Stimulated activated naive CD8-positive, alpha-beta T cell treated with anti-CD3 and anti-CD28 coated beads, Interleukin-15, amount 100 ng/mL, for 72 hours (primary cell): Measurements from ENCODE around the gene BCAS3.

Experiments
- ATAC-seq: fragments of 150-1000 bp; cut with Tn5 transposase; 2 replicates; pipeline ENCODE4 v1.10.0; 2021; ENCODE audit warnings: mild to moderate bottlenecking, moderate library complexity
- DNase-seq, 2 donors: peaks; one replicate each; pipeline ENCODE4 v3.0.0; 2021 to 2022
- H3K27ac Mint-ChIP-seq, 2 donors: one replicate each; pipeline ENCODE4 v1.8.0; 2022; ENCODE audit warnings: mild to moderate bottlenecking in 2 of 2, mixed read lengths in 2 of 2, moderate library complexity in 2 of 2
- H3K27me3 Mint-ChIP-seq: one replicate; pipeline ENCODE4 v1.8.0; 2022; ENCODE audit warnings: mixed read lengths
- H3K4me1 Mint-ChIP-seq: one replicate; pipeline ENCODE4 v1.8.0; 2022; ENCODE audit warnings: mild to moderate bottlenecking, mixed read lengths
- H3K4me3 Mint-ChIP-seq, 2 donors: one replicate each; pipeline ENCODE4 v1.8.0; 2022; ENCODE audit warnings: mild to moderate bottlenecking in 2 of 2, mixed read lengths in 2 of 2, moderate library complexity in 1 of 2
- H3K9me3 Mint-ChIP-seq, 2 donors: one replicate each; pipeline ENCODE4 v1.8.0; 2022; ENCODE audit warnings: mixed read lengths in 2 of 2

Gene BCAS3

DNA sequence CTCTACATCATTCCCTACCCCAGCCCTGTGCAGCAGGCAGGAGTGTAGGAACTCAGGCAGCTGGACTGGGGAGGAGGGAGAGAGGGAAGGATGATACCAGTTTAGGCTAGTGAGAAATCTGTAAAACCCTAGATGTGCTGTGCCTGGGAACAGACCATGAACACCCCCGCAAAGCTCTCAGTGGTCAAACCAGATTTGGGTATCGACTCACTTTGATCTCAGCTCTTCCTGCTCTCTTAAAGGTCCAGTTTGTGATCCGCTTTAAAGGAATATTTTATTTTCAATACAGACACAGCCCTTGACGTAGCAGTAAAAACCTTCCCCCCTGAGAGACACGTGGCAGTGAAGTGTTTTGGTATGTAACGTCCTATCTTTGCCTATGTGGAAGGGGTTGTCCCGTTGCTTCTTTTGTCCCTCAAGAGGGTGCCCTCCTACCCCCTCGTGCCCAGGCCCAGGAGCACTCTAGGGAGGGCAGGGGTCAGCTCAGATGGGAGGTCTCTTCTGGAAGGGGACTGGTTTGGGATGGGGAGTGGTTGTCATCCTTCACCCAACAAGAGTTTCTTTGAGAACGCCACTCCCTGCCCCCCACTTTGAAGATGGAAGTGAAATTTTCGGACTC is 702.7 kb downstream of the BCAS3 start:
- Mint-ChIP-seq H3K27me3 (no peaks in the 10 kb centered on the region), H3K4me1 (no peaks in the 10 kb centered on the region), H3K9me3 (no peaks in the 10 kb centered on the region), H3K27ac (no peak overlapping the region), H3K4me3 (no peak overlapping the region)
- ATAC-seq (no peak), DNase-seq (no peak)

DNA sequence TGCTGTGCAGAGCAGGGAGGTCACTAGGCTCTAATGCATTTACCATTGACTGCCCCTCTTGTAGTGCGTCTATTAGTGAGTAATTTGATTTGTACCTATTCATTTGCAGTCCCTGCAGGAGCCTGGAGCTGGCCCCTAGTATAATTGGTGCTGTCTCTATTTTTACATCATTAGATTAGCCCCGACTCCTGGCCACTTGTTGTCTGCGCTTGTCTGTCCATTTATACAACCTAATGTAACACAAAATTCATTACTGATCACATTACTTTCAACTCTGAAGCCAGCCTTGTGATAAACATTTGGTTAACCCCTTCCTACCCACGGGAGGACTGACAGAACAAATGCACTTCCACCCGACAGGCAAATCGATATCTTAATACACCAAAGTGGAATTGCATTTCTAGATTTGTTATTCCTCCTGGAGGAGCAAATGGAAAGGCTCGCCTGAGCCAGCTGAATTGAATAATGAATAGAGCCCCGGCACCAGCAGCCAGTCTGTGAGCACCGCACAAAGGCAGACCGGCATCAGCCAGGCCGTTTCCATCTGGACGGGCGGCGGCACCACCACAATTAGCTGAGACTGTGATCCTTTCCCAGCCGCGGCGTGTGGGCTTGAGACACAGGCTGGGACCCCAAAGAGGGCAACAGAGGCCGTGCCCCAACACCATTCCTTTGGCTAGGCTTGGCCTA is 703.3 kb downstream of the BCAS3 start:
- DNase-seq = no peak
- no peak for ATAC-seq
- no peaks in the 10 kb centered on the region for H3K4me1 Mint-ChIP-seq
- no peak overlapping the region for H3K27ac Mint-ChIP-seq
- no peaks in the 10 kb centered on the region for H3K9me3 Mint-ChIP-seq
- H3K4me3 Mint-ChIP-seq = no peak overlapping the region
- H3K27me3 Mint-ChIP-seq = no peaks in the 10 kb centered on the region

DNA sequence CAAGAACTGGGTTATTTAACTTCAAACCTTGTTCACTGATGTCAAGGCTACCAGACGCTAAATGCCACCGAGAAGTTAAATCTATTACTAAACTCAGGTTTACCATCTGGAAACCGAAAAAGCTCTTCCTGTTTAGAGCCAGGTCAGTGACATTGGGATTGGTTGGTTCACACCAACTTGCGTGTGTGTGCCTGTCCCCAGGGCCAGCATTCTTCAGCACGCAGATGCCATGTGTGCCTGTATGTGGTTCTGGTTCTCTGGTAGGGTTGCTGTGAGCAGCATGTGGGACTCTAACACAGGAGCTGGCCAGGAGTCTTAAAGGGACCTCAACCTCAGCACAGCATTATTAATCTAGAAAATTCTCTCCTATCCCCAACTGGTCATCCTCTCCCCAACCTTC is 703.9 kb downstream of the BCAS3 start:
- H3K9me3 Mint-ChIP-seq = no peaks in the 10 kb centered on the region
- no peaks in the 10 kb centered on the region for H3K27me3 Mint-ChIP-seq
- H3K27ac Mint-ChIP-seq = peak overlapping the region in 1 of 2 donors; percentile 35
- no peak overlapping the region for H3K4me3 Mint-ChIP-seq
- H3K4me1 Mint-ChIP-seq = no peaks in the 10 kb centered on the region
- ATAC-seq (no peak), DNase-seq (no peak)

DNA sequence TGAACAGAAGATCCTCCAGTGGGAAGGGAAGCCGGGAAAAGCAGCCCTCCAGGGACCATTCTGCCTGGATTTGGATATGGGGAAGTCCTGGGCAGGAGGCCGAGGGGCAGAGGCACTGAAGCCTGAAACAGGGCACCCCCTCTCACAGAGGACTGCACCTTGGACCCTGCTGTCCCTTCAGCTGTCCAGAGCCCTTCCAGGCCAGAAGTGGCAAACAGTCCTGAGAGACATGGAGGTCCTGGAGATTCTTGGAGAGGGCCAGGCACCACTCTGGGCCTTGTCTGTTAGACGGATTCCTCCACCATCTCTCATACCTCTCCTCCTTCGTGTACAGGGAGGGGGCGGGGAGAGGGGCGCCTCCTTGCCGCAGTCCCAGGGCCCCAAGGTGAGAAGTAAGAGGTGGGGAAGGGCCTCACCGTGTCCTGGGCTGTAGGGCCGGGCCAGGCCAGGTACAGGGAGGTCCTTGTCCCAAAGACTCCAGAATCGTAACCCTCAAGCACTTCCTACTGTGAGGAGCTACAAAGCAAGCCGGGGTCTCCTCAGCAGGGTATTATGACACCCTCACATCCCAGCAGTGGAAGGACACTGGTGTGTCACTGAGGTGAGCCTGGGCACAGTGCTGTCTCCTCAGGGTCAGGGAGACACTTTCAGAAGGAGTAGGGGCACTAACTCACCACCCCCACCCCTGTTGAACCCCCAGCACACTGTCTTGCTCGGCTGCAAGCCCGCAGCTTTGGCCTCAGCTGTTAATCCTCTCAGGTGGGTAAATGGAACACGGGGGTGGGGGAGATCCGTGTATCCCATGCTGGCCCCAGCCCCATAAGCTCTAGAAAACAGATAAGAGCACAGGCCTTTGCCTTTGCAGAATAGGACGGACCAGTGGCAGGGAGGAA is 705.4 kb downstream of the BCAS3 start:
- H3K27ac Mint-ChIP-seq = no peak overlapping the region
- no peak overlapping the region for H3K4me3 Mint-ChIP-seq
- ATAC-seq = peak; percentile 7
- H3K4me1 Mint-ChIP-seq = no peaks in the 10 kb centered on the region
- H3K27me3 Mint-ChIP-seq = no peaks in the 10 kb centered on the region
- DNase-seq = no peak
- H3K9me3 Mint-ChIP-seq = no peaks in the 10 kb centered on the region

DNA sequence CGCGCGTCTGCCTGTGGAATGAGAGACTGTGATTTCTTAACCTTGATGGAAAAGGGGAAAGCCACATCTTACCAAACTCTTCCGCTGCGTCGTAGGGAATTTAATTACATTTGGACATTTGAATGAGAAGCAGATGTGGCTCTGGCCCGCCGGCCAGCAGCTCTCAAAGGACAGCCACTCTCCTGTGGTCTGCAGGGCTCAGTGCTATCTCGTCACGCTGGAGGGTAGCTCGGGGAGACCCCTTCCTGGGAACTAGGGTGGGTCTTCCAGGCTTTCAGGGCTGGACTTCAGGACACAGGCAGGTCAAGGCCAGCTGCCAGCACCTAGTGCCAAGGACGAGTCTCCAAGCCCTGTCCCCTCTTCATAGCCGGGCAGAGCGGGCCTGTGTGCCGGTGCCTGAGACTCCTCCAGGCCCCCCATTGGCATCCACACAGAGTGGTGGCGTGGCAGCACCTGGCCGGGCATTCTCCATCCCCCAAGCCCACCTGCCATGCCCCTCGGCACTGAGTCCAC is 706.1 kb downstream of the BCAS3 start:
- DNase-seq (no peak), ATAC-seq (no peak)
- Mint-ChIP-seq H3K27ac (no peak overlapping the region), H3K4me1 (no peaks in the 10 kb centered on the region), H3K27me3 (no peaks in the 10 kb centered on the region), H3K9me3 (no peaks in the 10 kb centered on the region), H3K4me3 (no peak overlapping the region)

DNA sequence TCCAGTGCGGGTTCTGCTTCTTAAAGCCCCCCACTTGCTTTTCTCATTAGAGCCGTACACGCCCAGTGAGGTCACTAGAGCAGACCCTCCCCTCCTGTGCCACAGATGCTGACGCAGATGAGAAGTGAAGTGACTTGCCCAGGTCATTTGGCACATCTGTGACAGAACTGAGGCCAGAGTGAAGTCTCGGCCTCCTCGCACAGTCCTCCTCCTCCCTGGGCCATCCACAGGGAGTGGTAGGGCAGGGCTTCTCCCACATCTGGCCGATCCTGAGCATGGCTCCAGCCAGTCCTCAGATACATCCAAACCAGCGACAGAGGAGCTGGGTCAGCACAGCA is 706.7 kb downstream of the BCAS3 start:
- peaks cover 4% of the 10 kb centered on the region for H3K27me3 Mint-ChIP-seq
- H3K9me3 Mint-ChIP-seq = no peaks in the 10 kb centered on the region
- H3K27ac Mint-ChIP-seq = no peak overlapping the region
- H3K4me1 Mint-ChIP-seq = peaks cover 5% of the 10 kb centered on the region
- ATAC-seq (no peak), DNase-seq (no peak)
- H3K4me3 Mint-ChIP-seq = no peak overlapping the region

DNA sequence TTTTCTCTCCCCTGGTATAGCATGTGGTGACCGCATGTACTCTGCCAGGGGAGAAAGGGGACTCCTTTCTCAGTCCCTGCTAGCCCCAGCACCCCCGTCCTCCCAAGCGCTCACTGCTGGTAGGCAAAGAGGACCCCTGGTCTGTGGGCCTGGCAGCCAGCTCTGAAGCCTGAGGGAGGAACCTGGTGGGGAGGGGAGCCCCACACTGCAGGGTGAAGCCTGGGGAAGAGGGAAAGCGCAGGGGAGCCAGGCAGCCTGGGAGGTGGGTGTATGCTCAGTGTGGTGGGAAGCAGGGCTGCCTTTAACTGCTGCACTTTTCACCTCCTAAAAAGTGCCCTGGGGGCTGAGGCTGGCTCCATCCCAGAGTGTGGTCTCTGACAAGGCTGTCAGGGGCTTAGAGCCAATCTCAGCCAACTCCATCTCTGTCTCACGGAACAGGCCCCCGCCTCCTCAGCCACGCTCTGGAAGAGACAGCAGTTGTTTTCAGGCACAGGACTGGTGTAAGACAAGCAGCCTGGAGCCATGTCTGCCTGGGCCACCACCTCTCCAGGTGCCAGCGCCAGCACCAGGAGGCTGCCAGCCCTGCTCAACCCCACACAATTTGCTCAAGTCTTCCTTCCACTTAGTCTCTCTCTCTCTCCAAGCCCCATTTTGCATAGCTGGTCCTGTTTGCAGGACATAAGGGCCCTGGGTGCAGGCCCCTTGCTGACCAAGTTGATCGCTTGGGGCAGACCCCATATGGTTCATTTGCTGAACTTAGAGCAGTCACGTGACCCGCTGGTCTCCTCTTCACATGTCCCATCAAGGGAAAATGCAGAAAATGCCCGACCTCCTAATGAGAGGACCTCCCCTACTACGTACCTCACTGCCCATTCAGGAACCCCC is 707.3 kb downstream of the BCAS3 start:
- H3K9me3 Mint-ChIP-seq = no peaks in the 10 kb centered on the region
- ATAC-seq (no peak), DNase-seq (no peak)
- H3K4me3 Mint-ChIP-seq = no peak overlapping the region
- H3K27me3 Mint-ChIP-seq = peaks cover 7% of the 10 kb centered on the region
- peak overlapping the region in 1 of 2 donors; percentile 81 for H3K27ac Mint-ChIP-seq
- peaks cover 12% of the 10 kb centered on the region for H3K4me1 Mint-ChIP-seq

DNA sequence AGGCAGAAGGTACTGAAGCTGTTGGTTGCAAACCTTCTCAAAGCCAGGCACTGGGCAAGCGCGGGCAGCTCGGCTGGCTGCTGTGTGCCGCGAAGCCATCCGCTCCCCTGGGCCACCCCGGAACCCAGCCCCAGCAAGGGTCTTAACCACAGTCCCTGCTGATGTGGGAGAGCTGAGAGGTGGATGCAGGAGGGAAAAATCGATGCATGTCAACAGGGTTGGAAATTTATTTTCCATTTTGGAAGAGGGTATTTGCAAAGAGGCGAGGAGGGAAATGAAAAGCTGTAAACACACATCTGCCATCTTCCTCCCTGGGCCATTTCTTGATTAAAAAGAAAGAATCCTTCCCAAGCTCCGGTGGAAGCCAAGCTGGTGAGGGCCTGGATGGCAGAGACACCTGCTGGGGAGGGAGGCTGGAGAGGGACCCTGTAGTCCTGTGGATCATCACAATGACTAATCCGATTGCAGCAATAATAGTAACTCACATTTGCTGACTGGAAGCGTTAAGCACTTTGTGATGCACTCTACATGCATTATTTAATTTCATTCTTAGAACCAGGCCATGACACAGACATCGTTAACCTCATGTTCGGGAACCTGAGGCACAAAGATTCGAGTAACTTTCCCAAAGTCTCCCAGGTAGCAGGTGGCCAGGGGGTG is 708.1 kb downstream of the BCAS3 start:
- no peak for ATAC-seq
- Mint-ChIP-seq H3K4me3 (no peak overlapping the region), H3K4me1 (peaks cover 17% of the 10 kb centered on the region), H3K27me3 (peaks cover 14% of the 10 kb centered on the region), H3K9me3 (no peaks in the 10 kb centered on the region), H3K27ac (no peak overlapping the region)
- DNase-seq = no peak

DNA sequence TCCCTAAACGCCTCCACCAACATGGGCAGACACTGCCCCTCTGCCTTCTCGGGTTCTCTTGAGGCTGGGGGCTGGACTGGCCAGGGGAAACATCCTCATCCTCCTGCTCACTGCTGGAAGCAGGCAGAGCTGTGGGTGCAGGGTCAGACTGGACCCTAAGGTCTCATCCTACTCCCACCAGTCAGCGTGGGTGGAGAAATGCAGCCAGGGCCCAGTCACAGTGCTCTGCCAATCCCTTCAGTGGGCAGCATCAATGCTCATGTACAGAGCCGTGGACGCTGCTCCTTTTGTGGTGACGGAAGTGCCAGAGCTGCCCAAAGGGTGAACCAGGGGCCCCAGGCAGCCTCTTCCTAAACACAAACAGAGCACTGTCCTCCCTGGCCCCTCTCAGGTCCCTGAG is 708.6 kb downstream of the BCAS3 start:
- Mint-ChIP-seq H3K27me3 (peaks cover 19% of the 10 kb centered on the region), H3K27ac (no peak overlapping the region), H3K9me3 (no peaks in the 10 kb centered on the region), H3K4me3 (no peak overlapping the region), H3K4me1 (peaks cover 17% of the 10 kb centered on the region)
- no peak for ATAC-seq
- DNase-seq = no peak

DNA sequence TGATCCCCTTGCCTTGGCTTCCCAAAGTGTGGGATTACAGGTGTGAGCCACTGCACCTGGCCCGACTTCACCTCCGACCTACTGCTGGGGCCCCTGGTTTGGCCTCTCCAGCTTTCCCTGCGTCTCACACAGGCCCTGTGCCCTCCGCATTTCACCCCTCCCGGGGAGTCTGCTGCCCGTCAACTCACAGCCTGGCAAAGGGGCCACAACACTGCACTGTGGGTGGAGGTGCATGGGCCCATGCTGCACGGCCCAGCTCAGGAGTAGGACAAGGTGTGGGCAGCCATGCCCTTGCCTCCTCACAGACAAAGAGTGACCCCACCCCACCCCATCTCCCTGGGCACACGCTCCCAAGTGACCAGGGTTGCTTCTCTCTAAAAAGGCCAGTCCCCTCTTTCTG is 709.4 kb downstream of the BCAS3 start:
- ATAC-seq (peak; percentile 10), DNase-seq (no peak)
- H3K9me3 Mint-ChIP-seq = no peaks in the 10 kb centered on the region
- no peak overlapping the region for H3K4me3 Mint-ChIP-seq
- peaks cover 17% of the 10 kb centered on the region for H3K4me1 Mint-ChIP-seq
- H3K27me3 Mint-ChIP-seq = peaks cover 26% of the 10 kb centered on the region
- H3K27ac Mint-ChIP-seq = no peak overlapping the region

DNA sequence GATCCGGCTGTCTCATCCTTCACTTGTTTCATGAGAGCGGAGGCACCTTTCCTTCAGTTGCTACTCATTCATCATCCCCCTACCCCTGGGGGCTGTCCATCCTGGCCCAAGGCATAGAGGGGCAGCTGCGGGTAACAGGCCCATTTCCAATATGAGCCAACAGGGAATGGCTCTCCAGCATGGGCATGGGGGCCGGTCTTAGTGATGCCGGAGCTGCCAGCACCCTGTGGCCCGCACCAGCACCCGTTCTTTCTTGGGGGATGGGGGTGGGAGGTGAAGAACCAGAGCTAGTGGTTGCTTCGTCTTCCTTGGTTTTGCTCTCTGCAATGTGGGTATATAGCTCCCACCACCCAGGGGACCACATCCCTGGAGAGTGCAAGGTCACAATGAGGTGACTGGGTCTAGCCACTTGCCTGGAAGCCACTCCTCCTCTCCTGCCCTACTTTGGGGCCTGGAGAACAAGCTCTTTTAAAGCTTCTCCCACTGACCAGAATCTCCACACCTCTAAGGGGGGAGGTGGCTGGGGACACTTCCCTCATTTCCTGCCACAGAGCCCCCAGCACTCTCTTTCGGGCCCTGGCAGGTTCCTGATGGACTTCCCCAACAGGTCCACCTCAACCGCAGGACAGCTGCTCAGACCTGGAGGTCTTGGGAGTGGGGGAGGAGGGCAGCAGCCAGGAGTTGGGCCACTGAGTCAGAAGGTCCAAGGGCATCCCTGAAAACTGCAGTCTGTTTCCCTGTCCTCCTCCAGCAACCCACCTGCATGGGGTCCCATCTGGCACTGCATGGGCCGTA is 710.1 kb downstream of the BCAS3 start:
- DNase-seq (no peak), ATAC-seq (no peak)
- no peaks in the 10 kb centered on the region for H3K9me3 Mint-ChIP-seq
- H3K4me3 Mint-ChIP-seq = no peak overlapping the region
- peaks cover 28% of the 10 kb centered on the region for H3K27me3 Mint-ChIP-seq
- peaks cover 17% of the 10 kb centered on the region for H3K4me1 Mint-ChIP-seq
- no peak overlapping the region for H3K27ac Mint-ChIP-seq

DNA sequence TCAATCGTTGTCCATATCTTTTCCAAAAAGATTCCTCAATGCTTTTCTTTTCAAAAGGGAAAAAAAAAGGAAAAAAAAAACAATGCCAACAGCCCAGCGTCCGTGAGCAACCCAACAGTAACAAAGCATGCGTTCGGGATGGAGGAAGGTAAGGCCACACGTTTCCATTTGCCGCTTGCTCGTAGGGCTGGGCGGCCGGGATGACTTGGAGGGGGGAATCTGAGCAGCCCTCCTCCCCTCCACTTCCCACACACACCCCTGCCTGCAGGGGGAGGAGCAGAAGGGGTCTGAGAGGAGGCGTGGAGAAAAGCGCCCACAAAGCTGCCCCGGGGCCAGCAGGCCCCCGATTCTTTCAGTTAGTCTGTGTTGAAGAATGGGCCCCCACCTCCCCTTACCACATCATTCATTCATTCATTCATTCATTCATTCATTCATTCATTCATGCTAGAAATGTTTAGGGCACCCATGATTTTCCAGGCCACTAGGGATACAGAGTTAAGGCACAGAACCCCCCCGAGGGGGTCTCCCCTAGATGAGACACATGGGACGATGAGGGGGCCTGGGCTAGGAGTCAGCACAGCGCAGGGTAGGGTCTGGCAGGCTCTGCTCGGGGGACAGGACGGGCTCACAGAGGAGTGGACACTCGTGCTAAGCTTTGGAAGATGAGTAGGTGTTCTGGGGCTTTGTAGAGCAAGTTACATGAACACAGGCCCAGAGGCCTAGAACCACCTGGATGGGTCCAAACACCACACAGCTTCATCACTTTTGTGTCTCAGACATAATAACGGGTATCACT is 711.1 kb downstream of the BCAS3 start:
- Mint-ChIP-seq H3K27ac (no peak overlapping the region), H3K4me1 (peaks cover 17% of the 10 kb centered on the region)

DNA sequence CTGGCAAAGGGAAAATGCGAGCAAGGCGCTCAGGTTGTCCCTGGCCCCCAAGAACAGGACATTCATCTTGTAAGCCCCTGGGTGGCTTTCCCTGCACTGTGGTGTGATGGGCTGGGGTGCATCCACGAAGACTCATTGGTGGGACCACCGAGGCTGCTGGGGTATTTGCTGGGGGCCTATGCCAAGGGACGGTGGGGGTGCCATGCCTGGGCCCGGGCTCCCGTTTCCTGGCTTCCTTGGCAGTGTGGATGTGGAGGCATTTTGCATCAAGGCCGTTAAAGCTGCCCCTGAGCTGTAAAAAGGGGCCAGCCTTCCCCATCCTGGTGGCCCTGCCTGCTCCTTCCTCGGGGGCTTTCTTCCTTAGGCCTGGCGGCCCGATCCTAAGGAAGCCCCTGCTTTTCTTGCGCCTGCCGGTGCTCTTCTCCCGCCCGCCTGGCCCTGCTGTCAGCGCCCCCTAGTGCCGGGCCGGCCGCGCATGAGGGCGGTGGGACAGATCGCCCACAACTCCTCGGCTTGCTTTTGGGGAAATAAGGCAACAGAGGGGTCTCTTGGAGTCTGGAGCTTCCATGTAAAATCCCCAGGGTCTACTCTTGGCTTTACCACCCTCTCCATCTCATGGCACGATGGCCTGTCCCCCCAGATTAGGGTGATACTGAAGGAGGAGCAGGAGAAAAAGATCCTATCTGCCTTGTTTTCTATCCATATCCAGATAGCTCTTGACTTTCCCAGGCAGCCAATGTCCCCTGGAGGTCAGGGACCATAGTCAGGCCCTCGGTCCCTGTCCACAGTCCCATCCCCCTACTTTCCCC is 712.2 kb downstream of the BCAS3 start:
- ATAC-seq = peak; percentile 55
- peaks cover 17% of the 10 kb centered on the region for H3K4me1 Mint-ChIP-seq
- H3K4me3 Mint-ChIP-seq = no peak overlapping the region
- DNase-seq = peak; percentile 52 to 54
- no peak overlapping the region for H3K27ac Mint-ChIP-seq
- no peaks in the 10 kb centered on the region for H3K9me3 Mint-ChIP-seq
- peaks cover 43% of the 10 kb centered on the region for H3K27me3 Mint-ChIP-seq

More for the DNA sequence above, 711.1 kb downstream of the BCAS3 start:
- ATAC-seq = no peak
- no peaks in the 10 kb centered on the region for H3K9me3 Mint-ChIP-seq
- peaks cover 31% of the 10 kb centered on the region for H3K27me3 Mint-ChIP-seq
- DNase-seq = no peak
- no peak overlapping the region for H3K4me3 Mint-ChIP-seq
